PFSK-1 (cell line): Measurements from ENCODE around the gene GREB1.

ENCODE experiments used
- FOXP2 ChIP-seq: optimal IDR thresholded peaks from 2 replicates; pipeline ENCODE3; 2011; ENCODE audit warnings: borderline replicate concordance, control low read depth, inconsistent platforms; ENCODE audit not compliant: insufficient read depth; ENCODE audit errors: extremely low read length, extremely low read depth
- POLR2AphosphoS5 ChIP-seq: IDR thresholded peaks from 2 replicates; pipeline ENCODE4 v1.6.1; 2012; ENCODE audit warnings: low read depth, mild to moderate bottlenecking, control low read depth, low read length, moderate library complexity
- REST ChIP-seq, 2 experiments: IDR thresholded peaks; 2 replicates each; pipeline versions ENCODE4 v1.6.1 to v1.8.0; 2011 to 2012; ENCODE audit warnings: low read depth in 2 of 2, low read length in 2 of 2, control low read depth in 1 of 2, inconsistent platforms in 1 of 2, mild to moderate bottlenecking in 1 of 2, moderate library complexity in 1 of 2; ENCODE audit not compliant: insufficient read depth in 1 of 2
- SIN3A ChIP-seq: IDR thresholded peaks from 2 replicates; pipeline ENCODE4 v1.6.1; 2012; ENCODE audit warnings: mild to moderate bottlenecking, low read length, moderate library complexity, borderline replicate concordance; ENCODE audit not compliant: insufficient read depth
- TAF1 ChIP-seq: IDR thresholded peaks from 2 replicates; pipeline ENCODE4 v1.6.1; 2012; ENCODE audit warnings: low read length, control low read depth, borderline replicate concordance; ENCODE audit not compliant: insufficient read depth

GREB1 gene

DNA sequence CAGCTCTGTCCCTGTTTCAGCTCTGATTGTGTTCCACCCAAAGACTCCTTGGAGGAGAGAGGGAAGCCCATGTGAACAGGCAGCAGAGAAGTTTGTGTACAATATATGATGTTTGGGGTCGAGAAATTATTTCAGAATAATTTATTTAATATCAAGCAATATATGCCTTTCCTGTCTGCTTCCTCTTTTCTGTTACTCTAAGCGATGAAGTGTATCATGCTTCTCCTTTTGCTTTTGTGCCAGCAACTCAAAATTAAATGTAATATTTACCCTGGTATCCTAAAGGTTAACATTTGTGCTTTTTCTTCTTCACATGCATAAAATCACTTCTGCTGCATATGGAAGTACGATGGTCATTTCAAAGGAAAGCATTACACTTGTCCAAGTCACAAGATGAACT is 138.6 kb downstream of the GREB1 start:
- TF ChIP-seq TAF1 (no peak), POLR2AphosphoS5 (no peak), REST (IDR thresholded peaks at IDR 0.05; ENCODE audit: insufficient read depth in 1 of 2, low read depth in 2 of 2, low read length in 2 of 2) (no peak), SIN3A (no peak), FOXP2 (no peak)

DNA sequence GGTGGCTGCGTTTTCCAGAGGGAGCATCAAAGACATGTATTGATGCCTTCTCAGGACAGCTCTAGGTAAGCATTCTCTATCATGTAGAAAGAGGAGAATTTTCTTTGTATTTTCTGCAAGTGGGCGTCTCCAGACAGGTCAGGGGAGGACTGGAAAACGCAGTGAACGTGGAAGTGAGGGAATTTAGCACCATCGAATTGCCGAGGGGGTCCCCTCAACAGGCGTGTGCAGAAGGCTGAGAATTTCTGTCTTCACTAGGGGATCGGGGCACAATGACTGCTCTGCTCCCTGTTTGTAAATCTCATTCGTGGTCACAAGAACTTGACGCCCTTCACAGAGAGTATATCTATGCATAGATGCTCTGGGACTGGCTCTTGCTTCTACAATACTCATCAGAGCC is 141.1 kb downstream of the GREB1 start:
- TF ChIP-seq TAF1 (no peak), REST (IDR thresholded peaks at IDR 0.05; ENCODE audit: insufficient read depth in 1 of 2, low read depth in 2 of 2, low read length in 2 of 2) (no peak), FOXP2 (no peak), POLR2AphosphoS5 (no peak), SIN3A (no peak)

DNA sequence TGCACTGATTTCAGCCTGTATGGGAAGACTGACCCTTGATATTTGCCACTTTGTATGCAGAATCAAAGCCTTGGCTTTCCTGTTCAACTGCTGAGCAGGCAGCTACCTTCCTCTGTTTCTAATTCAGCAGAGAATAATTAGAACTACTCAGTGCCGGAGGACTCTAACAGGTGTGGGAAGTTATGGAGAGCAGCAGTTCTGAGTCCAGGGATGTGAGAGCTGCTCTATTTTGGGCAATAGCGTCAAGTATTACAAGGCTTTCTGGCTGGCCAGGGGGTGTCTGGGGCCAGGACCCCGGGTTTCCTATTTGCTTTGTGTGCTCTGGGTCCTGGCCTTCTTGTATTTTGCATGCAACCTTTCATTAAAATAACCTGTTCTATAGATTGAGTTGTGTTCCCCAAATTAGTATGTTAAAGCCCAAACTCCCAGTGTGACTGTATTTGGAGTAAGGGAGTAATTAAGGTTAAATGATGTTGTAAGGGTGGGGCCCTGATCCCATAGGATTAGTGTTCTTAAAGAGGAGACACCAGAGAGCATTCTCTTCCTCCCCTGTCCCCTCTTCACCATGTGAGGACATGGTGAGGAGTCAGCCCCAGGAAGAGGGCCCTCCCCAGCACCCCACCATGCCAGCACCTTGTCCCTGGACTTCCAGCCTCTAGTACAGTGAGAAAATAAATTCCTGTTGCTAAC is 141.7 kb downstream of the GREB1 start:
- TF ChIP-seq TAF1, result no peak
- TF ChIP-seq FOXP2, result no peak
- TF ChIP-seq REST (IDR thresholded peaks at IDR 0.05; ENCODE audit: insufficient read depth in 1 of 2, low read depth in 2 of 2, low read length in 2 of 2), result no peak
- no peak for TF ChIP-seq SIN3A
- TF ChIP-seq POLR2AphosphoS5, result no peak

- TF ChIP-seq REST (IDR thresholded peaks at IDR 0.05; ENCODE audit: insufficient read depth in 1 of 2, low read depth in 2 of 2, low read length in 2 of 2) (no peak), FOXP2 (no peak), POLR2AphosphoS5 (no peak), TAF1 (no peak), SIN3A (no peak)
Observed at GRCh38 chr2:11676640-11677039, 142.8 kb downstream of the GREB1 start.
